ENCODE measurements around the gene EMC7.

EMC7 gene

DNA sequence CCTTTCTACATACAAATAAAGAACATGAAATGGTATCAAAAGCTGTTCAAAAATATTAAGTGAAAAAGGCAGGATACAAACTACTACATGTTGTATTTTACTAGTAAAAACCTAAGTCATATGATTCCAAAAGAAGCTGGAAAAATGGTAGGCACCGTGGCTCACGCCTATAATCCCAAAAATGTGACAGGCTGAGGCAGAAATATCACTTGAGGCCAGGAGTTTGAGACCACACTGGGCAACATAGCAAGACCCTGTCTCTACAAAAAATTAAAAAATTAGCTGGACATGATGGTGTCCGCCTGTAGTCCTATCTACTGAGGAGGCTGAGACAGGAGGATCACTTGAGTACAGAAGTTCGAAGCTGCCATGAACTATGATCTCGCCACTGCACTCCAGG is 1.7 kb downstream of the EMC7 start:
- no peak overlapping the region for H3K4me3 ChIP-seq (ENCODE audit: low read depth, low read length)
- TF ChIP-seq, protein P1, sequence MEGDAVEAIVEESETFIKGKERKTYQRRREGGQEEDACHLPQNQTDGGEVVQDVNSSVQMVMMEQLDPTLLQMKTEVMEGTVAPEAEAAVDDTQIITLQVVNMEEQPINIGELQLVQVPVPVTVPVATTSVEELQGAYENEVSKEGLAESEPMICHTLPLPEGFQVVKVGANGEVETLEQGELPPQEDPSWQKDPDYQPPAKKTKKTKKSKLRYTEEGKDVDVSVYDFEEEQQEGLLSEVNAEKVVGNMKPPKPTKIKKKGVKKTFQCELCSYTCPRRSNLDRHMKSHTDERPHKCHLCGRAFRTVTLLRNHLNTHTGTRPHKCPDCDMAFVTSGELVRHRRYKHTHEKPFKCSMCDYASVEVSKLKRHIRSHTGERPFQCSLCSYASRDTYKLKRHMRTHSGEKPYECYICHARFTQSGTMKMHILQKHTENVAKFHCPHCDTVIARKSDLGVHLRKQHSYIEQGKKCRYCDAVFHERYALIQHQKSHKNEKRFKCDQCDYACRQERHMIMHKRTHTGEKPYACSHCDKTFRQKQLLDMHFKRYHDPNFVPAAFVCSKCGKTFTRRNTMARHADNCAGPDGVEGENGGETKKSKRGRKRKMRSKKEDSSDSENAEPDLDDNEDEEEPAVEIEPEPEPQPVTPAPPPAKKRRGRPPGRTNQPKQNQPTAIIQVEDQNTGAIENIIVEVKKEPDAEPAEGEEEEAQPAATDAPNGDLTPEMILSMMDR (IDR thresholded peaks at IDR 0.05; ENCODE audit: control insufficient read depth, extremely low read depth, insufficient read depth), result no peak
- no peak for DNase-seq (ENCODE audit: low read depth)

DNA sequence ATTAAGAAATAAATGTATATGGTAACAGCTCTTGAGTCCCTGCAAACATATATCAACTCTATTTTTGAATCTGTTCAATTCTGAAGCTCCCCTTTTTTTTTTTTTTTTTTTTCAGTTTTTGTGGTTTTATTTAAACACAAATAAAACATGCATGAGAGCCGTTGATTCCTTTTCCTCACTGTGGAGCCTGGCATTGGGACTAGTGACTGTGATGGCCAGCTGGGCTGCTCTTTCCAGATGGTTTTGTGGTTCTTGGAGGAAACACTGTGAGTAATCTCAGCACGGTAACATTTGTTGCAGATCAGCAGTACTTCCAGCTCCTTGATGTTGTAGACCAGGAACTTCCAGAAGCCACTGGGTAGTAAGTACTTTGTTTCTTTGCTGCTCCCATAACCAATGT is 15.9 kb downstream of the EMC7 start:
- TF ChIP-seq, protein P1 (IDR thresholded peaks at IDR 0.05; ENCODE audit: control insufficient read depth, extremely low read depth, insufficient read depth), result no peak
- no peak for DNase-seq (ENCODE audit: low read depth)
- H3K4me3 ChIP-seq (ENCODE audit: low read depth, low read length), result no peak overlapping the region

DNA sequence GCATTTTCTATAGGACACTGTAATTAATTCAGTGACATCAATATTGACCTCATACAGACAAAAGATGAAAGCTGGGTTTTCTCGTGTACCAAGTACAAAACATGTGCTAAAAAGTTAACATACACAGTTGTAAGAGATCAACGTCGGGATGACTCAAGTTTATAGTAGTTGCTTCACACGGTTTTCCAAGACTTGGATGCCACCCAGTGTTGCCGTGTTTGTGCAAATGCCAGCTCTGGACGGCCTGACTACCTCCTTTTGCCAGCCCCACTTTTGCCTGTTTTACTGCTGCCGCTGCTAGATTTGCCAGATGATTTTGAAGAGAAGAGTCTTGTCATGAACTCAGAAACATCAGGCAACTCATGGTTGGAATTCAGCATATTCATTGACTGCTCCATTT is 17.6 kb downstream of the EMC7 start:
- DNase-seq (ENCODE audit: low read depth), result peak; percentile 82
- TF ChIP-seq, protein P1 (IDR thresholded peaks at IDR 0.05; ENCODE audit: control insufficient read depth, extremely low read depth, insufficient read depth), result no peak

DNA sequence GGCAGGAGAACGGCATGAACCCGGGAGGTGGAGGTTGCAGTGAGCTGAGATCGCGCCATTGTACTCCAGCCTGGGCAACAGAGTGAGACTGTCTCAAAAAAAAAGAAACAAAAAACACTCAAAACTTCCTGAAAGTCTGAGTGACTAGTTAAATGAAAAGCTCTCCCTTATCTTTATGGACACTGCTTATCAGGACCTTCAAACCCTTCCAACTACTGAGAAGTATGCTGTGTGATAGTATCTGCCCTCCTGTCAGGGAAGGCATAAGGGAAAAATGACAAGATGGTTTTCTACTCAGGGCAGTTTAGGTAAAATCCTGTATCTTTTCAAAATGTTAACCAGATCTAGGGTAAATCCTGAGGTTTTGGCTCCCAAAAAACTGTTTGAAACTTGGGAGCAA is 21.8 kb downstream of the EMC7 start:
- H3K4me3 ChIP-seq (ENCODE audit: low read depth, low read length), result no peak overlapping the region
- no peak for DNase-seq (ENCODE audit: low read depth)
- TF ChIP-seq, protein P1 (IDR thresholded peaks at IDR 0.05; ENCODE audit: control insufficient read depth, extremely low read depth, insufficient read depth), result no peak

More for the DNA sequence above, 17.6 kb downstream of the EMC7 start:
- no peak overlapping the region for H3K4me3 ChIP-seq (ENCODE audit: low read depth, low read length)

DNA sequence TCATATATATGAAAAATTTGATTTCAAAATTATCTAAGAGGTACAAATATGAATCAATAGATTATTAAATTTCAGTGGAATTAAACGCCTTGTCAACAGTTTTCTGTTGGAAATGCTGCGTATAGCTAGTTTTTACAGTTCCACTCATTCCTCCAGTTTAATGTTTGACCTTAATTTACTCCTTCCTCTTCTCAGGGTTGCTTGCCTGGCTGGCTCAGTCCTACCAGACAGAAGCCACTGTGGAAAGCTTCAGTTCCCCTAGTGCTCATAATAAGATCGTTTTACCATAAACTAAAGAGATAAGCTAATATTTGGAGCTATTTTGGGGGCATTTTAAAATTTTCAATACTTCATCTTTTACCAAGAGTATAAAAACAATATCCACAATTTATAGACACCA is 22.8 kb downstream of the EMC7 start:
- no peak overlapping the region for H3K4me3 ChIP-seq (ENCODE audit: low read depth, low read length)
- TF ChIP-seq, protein P1 (IDR thresholded peaks at IDR 0.05; ENCODE audit: control insufficient read depth, extremely low read depth, insufficient read depth), result no peak
- DNase-seq (ENCODE audit: low read depth), result no peak

DNA sequence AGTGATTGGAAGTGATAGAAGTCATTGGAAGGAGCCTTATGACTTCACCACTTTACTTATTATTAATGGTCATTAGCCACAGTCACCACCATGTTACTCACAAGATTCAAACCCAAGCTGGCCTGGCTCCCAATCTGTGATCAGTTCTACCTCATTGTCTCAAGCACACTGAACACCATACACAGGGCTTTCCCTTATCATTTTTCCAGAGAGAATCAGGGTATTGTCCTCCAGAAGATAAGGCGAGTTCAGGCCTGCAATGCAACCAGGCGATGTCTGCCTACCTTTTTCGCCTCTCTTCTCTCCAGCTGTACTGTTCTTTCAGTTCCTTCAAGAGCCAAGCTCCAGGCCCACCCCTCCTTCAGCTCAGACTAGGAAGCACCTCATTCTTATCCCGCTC is 24.9 kb downstream of the EMC7 start:
- TF ChIP-seq, protein P1 (IDR thresholded peaks at IDR 0.05; ENCODE audit: control insufficient read depth, extremely low read depth, insufficient read depth), result no peak
- no peak overlapping the region for H3K4me3 ChIP-seq (ENCODE audit: low read depth, low read length)
- DNase-seq (ENCODE audit: low read depth), result no peak

DNA sequence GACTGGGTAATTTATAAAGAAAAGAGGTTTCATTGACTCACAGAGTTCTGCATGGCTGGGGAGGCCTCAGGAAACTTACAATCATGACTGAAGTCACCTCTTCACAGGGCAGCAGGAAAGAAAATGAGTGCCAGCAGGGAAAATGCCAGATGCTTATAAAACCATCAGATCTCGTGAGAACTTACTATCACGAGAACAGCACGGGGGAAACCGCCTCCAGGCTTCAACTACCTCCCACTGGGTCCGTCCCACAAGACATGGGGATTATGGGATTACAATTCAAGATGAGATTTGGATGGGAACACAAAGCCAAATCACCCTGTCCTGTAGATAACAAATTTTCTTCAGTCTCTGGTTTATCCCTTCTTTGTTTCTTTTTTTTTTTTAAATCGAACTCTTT is 31.7 kb downstream of the EMC7 start:
- no peak overlapping the region for H3K4me3 ChIP-seq (ENCODE audit: low read depth, low read length)
- no peak for DNase-seq (ENCODE audit: low read depth)
- TF ChIP-seq, protein P1 (IDR thresholded peaks at IDR 0.05; ENCODE audit: control insufficient read depth, extremely low read depth, insufficient read depth), result no peak
